Neural cell (in vitro differentiated cells): ENCODE data around the gene C14orf180. TPM values are rescaled to one million over a fixed set of nuclear protein-coding genes. Genes with fewer than 3 reads are reported as not detected.

ENCODE experiments used
- H2AFZ ChIP-seq: fragments of 200-600, 300-800 bp; sonication (generic), shearing (Covaris generic); 2 replicates; pipeline ENCODE4 v1.6.0; 2014; ENCODE audit warnings: low read depth, mild to moderate bottlenecking, antibody characterized with exemption, low read length, moderate library complexity
- H3F3A ChIP-seq: fragments of 200-600 bp; shearing (Covaris generic); 2 replicates; pipeline ENCODE4 v1.6.1; 2016; ENCODE audit warnings: mild to moderate bottlenecking, moderate library complexity, mixed read lengths, antibody characterized with exemption, low read length; ENCODE audit not compliant: insufficient read depth, poor library complexity, severe bottlenecking
- H3K27ac ChIP-seq: fragments of 200-600, 300-800 bp; sonication (generic), shearing (Covaris generic); 2 replicates; pipeline ENCODE4 v1.5.1; 2014; ENCODE audit warnings: mild to moderate bottlenecking, low read length, moderate library complexity
- H3K27me3 ChIP-seq: fragments of 300-800, 200-600 bp; sonication (generic), shearing (Covaris generic); 2 replicates; pipeline ENCODE4 v1.6.0; 2014; ENCODE audit warnings: mild to moderate bottlenecking, low read depth, low read length, moderate library complexity; ENCODE audit not compliant: insufficient read depth
- H3K36me3 ChIP-seq: fragments of 300-800, 200-600 bp; sonication (generic), shearing (Covaris generic); 2 replicates; pipeline ENCODE4 v1.5.1; 2014; ENCODE audit warnings: mild to moderate bottlenecking, antibody characterized with exemption, low read length, moderate library complexity; ENCODE audit not compliant: insufficient read depth
- H3K4me2 ChIP-seq: fragments of 300-800, 200-600 bp; sonication (generic), shearing (Covaris generic); 2 replicates; pipeline ENCODE4 v1.6.0; 2014; ENCODE audit warnings: mild to moderate bottlenecking, low read length
- H3K4me3 ChIP-seq: fragments of 300-800, 200-600 bp; sonication (generic), shearing (Covaris generic); 2 replicates; pipeline ENCODE4 v1.5.1; 2014; ENCODE audit warnings: mild to moderate bottlenecking, low read length, moderate library complexity
- H3K79me2 ChIP-seq: fragments of 200-600 bp; shearing (Covaris generic); replicated peaks from 2 replicates; pipeline ENCODE4 v1.6.0; 2014; ENCODE audit warnings: mild to moderate bottlenecking, low read length, moderate library complexity; ENCODE audit not compliant: insufficient read depth
- H3K9ac ChIP-seq: fragments of 300-800, 200-600 bp; sonication (generic), shearing (Covaris generic); 2 replicates; pipeline ENCODE4 v1.6.1; 2016; ENCODE audit warnings: mild to moderate bottlenecking, low read length, mixed read lengths
- H3K9me2 ChIP-seq: fragments of 200-600 bp; shearing (Covaris generic); 2 replicates; pipeline ENCODE4 v1.6.1; 2016; ENCODE audit warnings: mild to moderate bottlenecking, low read length, mixed read lengths; ENCODE audit not compliant: insufficient read depth
- H3K9me3 ChIP-seq: fragments of 200-600, 300-800 bp; sonication (generic), shearing (Covaris generic); 2 replicates; pipeline ENCODE4 v1.6.1; 2016; ENCODE audit warnings: mild to moderate bottlenecking, mixed run types, low read length, moderate library complexity, mixed read lengths
- H4K20me1 ChIP-seq: fragments of 200-600 bp; shearing (Covaris generic); 2 replicates; pipeline ENCODE4 v1.6.1; 2016; ENCODE audit warnings: mild to moderate bottlenecking, mixed run types; ENCODE audit not compliant: insufficient read depth
- EP300 ChIP-seq: fragments of 450-650 bp; conservative IDR thresholded peaks from 2 replicates; pipeline ENCODE4 v1.6.1; 2014; ENCODE audit warnings: antibody characterized with exemption, mild to moderate bottlenecking, moderate library complexity; ENCODE audit not compliant: poor library complexity, severe bottlenecking
- EZH2 ChIP-seq: fragments of 200-600, 300-800 bp; shearing (Covaris generic), sonication (generic); IDR thresholded peaks from 2 replicates; pipeline ENCODE4 v1.6.1; 2014; ENCODE audit warnings: antibody characterized with exemption, low read length, borderline replicate concordance, mild to moderate bottlenecking; ENCODE audit not compliant: insufficient read depth, poor library complexity, severe bottlenecking
- MXI1 ChIP-seq: fragments of 450-650 bp; conservative IDR thresholded peaks from 2 replicates; pipeline ENCODE4 v1.6.1; 2014; ENCODE audit warnings: antibody characterized with exemption, mild to moderate bottlenecking; ENCODE audit not compliant: poor library complexity, severe bottlenecking
- POLR2AphosphoS5 ChIP-seq: IDR thresholded peaks from 2 replicates; pipeline ENCODE4 v1.6.1; 2012
- RAD21 ChIP-seq: fragments of 450-650 bp; conservative IDR thresholded peaks from 2 replicates; pipeline ENCODE4 v1.6.1; 2014; ENCODE audit warnings: antibody characterized with exemption, mild to moderate bottlenecking, moderate library complexity
- SMC3 ChIP-seq: fragments of 450-650 bp; conservative IDR thresholded peaks from 2 replicates; pipeline ENCODE4 v1.6.1; 2014; ENCODE audit warnings: antibody characterized with exemption, mild to moderate bottlenecking, moderate library complexity; ENCODE audit not compliant: poor library complexity
- TAF1 ChIP-seq: IDR thresholded peaks from 2 replicates; pipeline ENCODE4 v1.6.1; 2012; ENCODE audit warnings: low read depth
- polyA plus RNA-seq: library from polyadenylated mRNA; depleted of rRNA; stranded (reverse); fragments of >200 nt; gene quantifications from 2 replicates; pipeline ENCODE4 v1.2.3, GENCODE V29; 2014
- TF ChIP-seq, protein P1 (sequence below): IDR thresholded peaks from 2 replicates; pipeline ENCODE4 v1.6.1; 2012; ENCODE audit warnings: borderline replicate concordance
- TF ChIP-seq, protein P2 (sequence below): fragments of 450-650 bp; IDR thresholded peaks from 2 replicates; pipeline ENCODE4 v1.5.1; 2014; ENCODE audit warnings: antibody characterized with exemption, mild to moderate bottlenecking, moderate library complexity; ENCODE audit not compliant: poor library complexity, severe bottlenecking

C14orf180 gene
- polyA plus RNA-seq, 1 donor from 2014 or later, result not detected

DNA sequence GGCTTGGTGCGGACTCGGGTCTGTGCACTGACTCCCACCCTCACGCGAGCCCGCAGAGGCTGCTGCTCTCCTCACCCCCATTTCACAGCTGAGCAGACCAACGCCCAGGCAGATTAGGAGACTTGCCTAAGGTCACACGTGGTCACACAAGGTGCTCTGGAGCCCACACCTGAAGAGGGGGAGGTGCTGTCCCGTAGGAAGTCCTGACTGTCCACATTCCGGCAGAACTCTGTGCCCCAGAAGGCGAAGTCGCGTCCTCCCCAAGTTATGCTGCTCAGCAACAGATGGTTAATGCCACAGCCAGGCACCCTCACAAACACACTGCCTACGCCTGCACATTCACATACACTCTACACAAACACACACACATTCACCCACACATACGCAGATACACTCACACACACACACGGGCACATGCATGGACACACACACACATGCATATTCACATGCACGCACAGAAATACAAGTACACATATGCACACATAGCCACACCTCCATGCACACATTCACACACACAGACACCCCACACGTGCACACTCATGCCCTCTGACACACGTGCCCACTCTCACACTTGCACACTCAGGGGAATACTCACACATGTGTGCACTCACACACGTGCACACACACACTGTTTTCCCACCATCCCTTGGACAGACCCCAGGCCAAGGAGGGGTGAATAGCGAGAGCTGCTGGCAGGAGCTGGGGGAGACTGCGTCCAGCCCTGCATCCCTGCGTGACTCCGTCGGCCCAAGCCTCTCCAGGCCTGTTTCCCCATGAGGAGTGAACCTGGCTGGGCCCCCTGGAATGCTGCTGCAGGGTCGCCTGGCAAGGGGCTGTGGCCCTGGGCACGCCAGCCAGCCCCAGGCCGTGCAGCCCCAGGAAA lies 4.1 kb downstream of the C14orf180 start:
- no peaks in the 10 kb centered on the region for H3K27me3 ChIP-seq
- H3K4me3 ChIP-seq, result no peak overlapping the region
- no peaks in the 10 kb centered on the region for H3K9me2 ChIP-seq
- H3K9me3 ChIP-seq, result no peaks in the 10 kb centered on the region
- no peak overlapping the region for H3K27ac ChIP-seq
- no peaks in the 10 kb centered on the region for H4K20me1 ChIP-seq
- no peak overlapping the region for H2AFZ ChIP-seq
- H3K9ac ChIP-seq, result no peak overlapping the region
- no peak overlapping the region for H3K4me2 ChIP-seq
- H3K79me2 ChIP-seq, result no peaks in the 10 kb centered on the region
- H3F3A ChIP-seq, result no peaks in the 10 kb centered on the region
- no peaks in the 10 kb centered on the region for H3K36me3 ChIP-seq
- no peak for TF ChIP-seq TAF1
- TF ChIP-seq EP300, result no peak
- no peak for TF ChIP-seq EZH2
- TF ChIP-seq MXI1, result no peak
- TF ChIP-seq SMC3, result no peak
- TF ChIP-seq, protein P1, sequence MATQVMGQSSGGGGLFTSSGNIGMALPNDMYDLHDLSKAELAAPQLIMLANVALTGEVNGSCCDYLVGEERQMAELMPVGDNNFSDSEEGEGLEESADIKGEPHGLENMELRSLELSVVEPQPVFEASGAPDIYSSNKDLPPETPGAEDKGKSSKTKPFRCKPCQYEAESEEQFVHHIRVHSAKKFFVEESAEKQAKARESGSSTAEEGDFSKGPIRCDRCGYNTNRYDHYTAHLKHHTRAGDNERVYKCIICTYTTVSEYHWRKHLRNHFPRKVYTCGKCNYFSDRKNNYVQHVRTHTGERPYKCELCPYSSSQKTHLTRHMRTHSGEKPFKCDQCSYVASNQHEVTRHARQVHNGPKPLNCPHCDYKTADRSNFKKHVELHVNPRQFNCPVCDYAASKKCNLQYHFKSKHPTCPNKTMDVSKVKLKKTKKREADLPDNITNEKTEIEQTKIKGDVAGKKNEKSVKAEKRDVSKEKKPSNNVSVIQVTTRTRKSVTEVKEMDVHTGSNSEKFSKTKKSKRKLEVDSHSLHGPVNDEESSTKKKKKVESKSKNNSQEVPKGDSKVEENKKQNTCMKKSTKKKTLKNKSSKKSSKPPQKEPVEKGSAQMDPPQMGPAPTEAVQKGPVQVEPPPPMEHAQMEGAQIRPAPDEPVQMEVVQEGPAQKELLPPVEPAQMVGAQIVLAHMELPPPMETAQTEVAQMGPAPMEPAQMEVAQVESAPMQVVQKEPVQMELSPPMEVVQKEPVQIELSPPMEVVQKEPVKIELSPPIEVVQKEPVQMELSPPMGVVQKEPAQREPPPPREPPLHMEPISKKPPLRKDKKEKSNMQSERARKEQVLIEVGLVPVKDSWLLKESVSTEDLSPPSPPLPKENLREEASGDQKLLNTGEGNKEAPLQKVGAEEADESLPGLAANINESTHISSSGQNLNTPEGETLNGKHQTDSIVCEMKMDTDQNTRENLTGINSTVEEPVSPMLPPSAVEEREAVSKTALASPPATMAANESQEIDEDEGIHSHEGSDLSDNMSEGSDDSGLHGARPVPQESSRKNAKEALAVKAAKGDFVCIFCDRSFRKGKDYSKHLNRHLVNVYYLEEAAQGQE, result no peak
- no peak for TF ChIP-seq RAD21
- no peak for TF ChIP-seq POLR2AphosphoS5
- TF ChIP-seq, protein P2, sequence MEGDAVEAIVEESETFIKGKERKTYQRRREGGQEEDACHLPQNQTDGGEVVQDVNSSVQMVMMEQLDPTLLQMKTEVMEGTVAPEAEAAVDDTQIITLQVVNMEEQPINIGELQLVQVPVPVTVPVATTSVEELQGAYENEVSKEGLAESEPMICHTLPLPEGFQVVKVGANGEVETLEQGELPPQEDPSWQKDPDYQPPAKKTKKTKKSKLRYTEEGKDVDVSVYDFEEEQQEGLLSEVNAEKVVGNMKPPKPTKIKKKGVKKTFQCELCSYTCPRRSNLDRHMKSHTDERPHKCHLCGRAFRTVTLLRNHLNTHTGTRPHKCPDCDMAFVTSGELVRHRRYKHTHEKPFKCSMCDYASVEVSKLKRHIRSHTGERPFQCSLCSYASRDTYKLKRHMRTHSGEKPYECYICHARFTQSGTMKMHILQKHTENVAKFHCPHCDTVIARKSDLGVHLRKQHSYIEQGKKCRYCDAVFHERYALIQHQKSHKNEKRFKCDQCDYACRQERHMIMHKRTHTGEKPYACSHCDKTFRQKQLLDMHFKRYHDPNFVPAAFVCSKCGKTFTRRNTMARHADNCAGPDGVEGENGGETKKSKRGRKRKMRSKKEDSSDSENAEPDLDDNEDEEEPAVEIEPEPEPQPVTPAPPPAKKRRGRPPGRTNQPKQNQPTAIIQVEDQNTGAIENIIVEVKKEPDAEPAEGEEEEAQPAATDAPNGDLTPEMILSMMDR, result no peak

DNA sequence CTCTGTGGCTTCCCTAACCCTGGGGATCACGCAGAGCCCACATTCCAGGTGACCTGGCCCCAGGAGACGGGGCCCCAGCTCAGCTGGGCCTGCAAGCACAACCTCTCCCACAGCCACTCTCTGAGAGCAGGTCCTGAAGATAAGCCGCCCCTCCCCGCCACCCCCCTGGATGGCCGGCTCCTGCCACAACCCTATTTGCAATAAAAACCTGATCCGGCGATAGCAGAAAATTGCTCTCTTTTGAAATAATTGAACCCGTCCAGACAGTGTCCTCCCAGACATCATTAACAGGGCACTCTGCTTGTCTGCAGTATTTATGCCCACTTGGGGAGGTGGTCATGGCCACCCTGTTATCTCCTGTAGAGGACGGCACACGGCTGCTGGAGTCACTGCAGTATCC lies 5.0 kb downstream of the C14orf180 start:
- no peaks in the 10 kb centered on the region for H3K36me3 ChIP-seq
- TF ChIP-seq, protein P2, result no peak
- TF ChIP-seq TAF1 (no peak), EZH2 (no peak)
- TF ChIP-seq, protein P1, result no peak
- no peaks in the 10 kb centered on the region for H3K9me2 ChIP-seq
- H4K20me1 ChIP-seq, result no peaks in the 10 kb centered on the region
- H3F3A ChIP-seq, result no peaks in the 10 kb centered on the region
- no peak overlapping the region for H3K27ac ChIP-seq
- H3K4me2 ChIP-seq, result no peak overlapping the region
- no peaks in the 10 kb centered on the region for H3K9me3 ChIP-seq
- H3K9ac ChIP-seq, result no peak overlapping the region
- no peak overlapping the region for H2AFZ ChIP-seq
- H3K79me2 ChIP-seq, result no peaks in the 10 kb centered on the region
- H3K27me3 ChIP-seq, result no peaks in the 10 kb centered on the region
- H3K4me3 ChIP-seq, result no peak overlapping the region
